Middle frontal gyrus (tissue), 1 donor: ENCODE measurements around the gene RPAP3.

ENCODE experiments used
- DNase-seq: peaks from one replicate; pipeline ENCODE4 v3.0.0-alpha.2; 2015; ENCODE audit warnings: low spot score; ENCODE audit errors: extremely low spot score

Gene RPAP3

GRCh38 chr12:47743311-47743860 lies 37.6 kb upstream of the RPAP3 start:
- DNase-seq = no peak

- DNase-seq = no peak
Observed at GRCh38 chr12:47742253-47742825, 36.5 kb upstream of the RPAP3 start.

GRCh38 chr12:47741340-47741703 lies 35.5 kb upstream of the RPAP3 start:
- peak; percentile 86 for DNase-seq

GRCh38 chr12:47740606-47741339 lies 34.9 kb upstream of the RPAP3 start:
- DNase-seq = no peak

GRCh38 chr12:47739979-47740378 lies 34.1 kb upstream of the RPAP3 start:
- DNase-seq = no peak

- no peak for DNase-seq
Observed at GRCh38 chr12:47739297-47739696, 33.5 kb upstream of the RPAP3 start.

GRCh38 chr12:47737936-47738594 lies 32.2 kb upstream of the RPAP3 start:
- DNase-seq = no peak

- DNase-seq = peak; percentile 65
Observed at GRCh38 chr12:47736877-47737676, 31.2 kb upstream of the RPAP3 start.

GRCh38 chr12:47736216-47736615 lies 30.4 kb upstream of the RPAP3 start:
- no peak for DNase-seq

GRCh38 chr12:47735649-47736048 lies 29.8 kb upstream of the RPAP3 start:
- DNase-seq = no peak

GRCh38 chr12:47734725-47735480 lies 29.1 kb upstream of the RPAP3 start:
- no peak for DNase-seq

GRCh38 chr12:47733142-47733541 lies 27.3 kb upstream of the RPAP3 start:
- DNase-seq = no peak

- no peak for DNase-seq
Observed at GRCh38 chr12:47732504-47732903, 26.7 kb upstream of the RPAP3 start.

- no peak for DNase-seq
Observed at GRCh38 chr12:47731723-47732122, 25.9 kb upstream of the RPAP3 start.

GRCh38 chr12:47730341-47730744 lies 24.5 kb upstream of the RPAP3 start:
- DNase-seq = no peak

GRCh38 chr12:47729233-47729632 lies 23.4 kb upstream of the RPAP3 start:
- no peak for DNase-seq

GRCh38 chr12:47725893-47726292 lies 20.1 kb upstream of the RPAP3 start:
- no peak for DNase-seq

GRCh38 chr12:47725091-47725772 lies 19.4 kb upstream of the RPAP3 start, which contains the start of gene ENDOU:
Gene ENDOU (minus strand): TSS chr12:47725490. CDS start chr12:47725413, 77 bp downstream.
- DNase-seq = no peak

GRCh38 chr12:47722941-47723631 lies 17.3 kb upstream of the RPAP3 start:
- DNase-seq = peak; percentile 15
